Measurements from ENCODE around the gene NAPSA.
"Not testable (repeated sequence)": the region's sequence is repeated elsewhere in the genome, so short reads cannot be mapped to it uniquely, and the experiment has no call there.

DNA sequence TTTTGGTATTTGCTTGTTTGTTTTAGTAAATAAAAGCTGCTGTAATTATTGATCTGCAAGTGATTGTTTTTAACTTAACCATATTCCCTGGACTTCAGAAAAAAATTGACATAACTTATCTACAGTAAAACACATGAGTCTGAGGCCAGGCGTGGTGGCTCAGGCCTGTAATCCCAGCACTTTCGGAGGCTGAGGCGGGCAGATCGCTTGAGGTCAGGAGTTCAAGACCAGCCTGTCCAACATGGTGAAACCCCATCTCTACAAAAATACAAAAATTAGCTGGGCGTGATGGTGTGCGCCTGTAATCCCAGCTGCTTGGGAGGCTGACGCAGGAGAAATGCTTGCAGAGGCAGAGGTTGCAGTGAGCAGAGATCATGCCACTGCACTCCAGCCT is 12.0 kb downstream of the NAPSA start:
- not testable (repeated sequence) for TF ChIP-seq POLR2A (IDR thresholded peaks at IDR 0.05; ENCODE audit: low read depth, low read length); POLR2AphosphoS5 (IDR thresholded peaks at IDR 0.05; ENCODE audit: low read depth, low read length); POU2F2 (IDR thresholded peaks at IDR 0.05; ENCODE audit: low read depth, low read length); TAF1 (IDR thresholded peaks at IDR 0.05; ENCODE audit: low read depth, low read length); SPI1 (IDR thresholded peaks at IDR 0.05; ENCODE audit: low read depth, low read length); PAX5 (IDR thresholded peaks at IDR 0.05; ENCODE audit: insufficient read depth, low read length, severe bottlenecking)
